Panc1 (cell line): ENCODE data around the gene SCAMP3. TPM values are rescaled to one million over a fixed set of nuclear protein-coding genes. Genes with fewer than 3 reads are reported as not detected.
A peak's percentile ranks its signal among the peaks of the same experiment; 100 is the strongest.

Source experiments
- ATAC-seq: fragments of 200-7000 bp; cut with Tn5 transposase; 2 replicates; pipeline ENCODE4 v1.9.1; 2020; ENCODE audit warnings: mild to moderate bottlenecking, moderate library complexity
- BruUV-seq: library from RNA; stranded (reverse); fragments of 400-500 nt; replicated peaks from 2 replicates; lab custom pipeline; 2021; lab: Mats Ljungman, UMichigan
- CTCF ChIA-PET: fragments of 300-600 bp; sonication (Branson Sonifier 250); formaldehyde crosslinking; loops from one replicate; lab custom pipeline; 2022; ENCODE audit warnings: antibody characterized with exemption; lab: Charles Lee
- POLR2A ChIA-PET: fragments of 300-600 bp; sonication (Branson Sonifier 250); formaldehyde crosslinking; loops from one replicate; lab custom pipeline; 2022; ENCODE audit warnings: antibody characterized with exemption; lab: Charles Lee
- DNase-seq: peaks from one replicate; pipeline ENCODE4 v3.0.0-alpha.2; 2010; ENCODE audit warnings: low read depth, low spot score
- H3K27ac ChIP-seq: 2 replicates; pipeline ENCODE4 v1.5.1; 2011; ENCODE audit warnings: mild to moderate bottlenecking, low read length, inconsistent platforms
- H3K27me3 ChIP-seq: fragments of 200-500 bp; sonication (Bioruptor generic); 2 replicates; pipeline ENCODE4 v1.6.0; 2014; ENCODE audit warnings: low read length, inconsistent platforms; ENCODE audit not compliant: control insufficient read depth, insufficient read depth
- H3K36me3 ChIP-seq: fragments of 200-500 bp; sonication (Bioruptor generic); 2 replicates; pipeline ENCODE4 v1.5.1; 2014; ENCODE audit warnings: inconsistent platforms, mild to moderate bottlenecking, low read length, moderate library complexity; ENCODE audit not compliant: control insufficient read depth, insufficient read depth
- H3K4me1 ChIP-seq: 2 replicates; pipeline ENCODE4 v1.5.1; 2011; ENCODE audit warnings: inconsistent platforms, mild to moderate bottlenecking, low read length, moderate library complexity; ENCODE audit not compliant: control insufficient read depth, insufficient read depth
- H3K4me3 ChIP-seq, 2 experiments: 2 replicates each; pipeline ENCODE4 v1.5.1; 2011 to 2012; ENCODE audit warnings: low read depth in 2 of 2, low read length in 2 of 2, mild to moderate bottlenecking in 2 of 2, inconsistent platforms in 1 of 2, moderate library complexity in 1 of 2
- H3K9me3 ChIP-seq: fragments of 200-500 bp; sonication (Bioruptor generic); 2 replicates; pipeline ENCODE4 v1.5.1; 2014; ENCODE audit warnings: low read depth, mild to moderate bottlenecking, inconsistent platforms, low read length, moderate library complexity; ENCODE audit not compliant: control insufficient read depth, insufficient read depth
- POLR2AphosphoS5 ChIP-seq: IDR thresholded peaks from 2 replicates; pipeline ENCODE4 v1.6.1; 2012; ENCODE audit warnings: mild to moderate bottlenecking, low read depth, low read length, moderate library complexity
- SIN3A ChIP-seq: IDR thresholded peaks from 2 replicates; pipeline ENCODE4 v1.6.1; 2012; ENCODE audit warnings: low read depth, mild to moderate bottlenecking, low read length, moderate library complexity, borderline replicate concordance; ENCODE audit not compliant: insufficient read depth
- TCF7L2 ChIP-seq: IDR thresholded peaks from 2 replicates; pipeline ENCODE4 v1.6.1; 2011; ENCODE audit warnings: mild to moderate bottlenecking, low read depth, low read length, inconsistent platforms
- in situ Hi-C: cut with HindIII; loops from 2 replicates; pipeline ENCODE4 v1.10.0; 2016; ENCODE audit warnings: low sequenced_read_pairs, low pct_unique_long_range_greater_than_20kb
- intact Hi-C: fragments of 100-400 bp; cut with micrococcal nuclease; formaldehyde crosslinking; loops from one replicate; pipeline ENCODE4 v1.10.0; 2022; ENCODE audit not compliant: unreplicated experiment
- total RNA-seq: library from RNA; stranded (reverse); gene quantifications from one replicate; pipeline ENCODE4 v1.2.1, GENCODE V29; 2021; ENCODE audit not compliant: unreplicated experiment
- TF ChIP-seq, protein P1 (sequence below), 2 experiments: IDR thresholded peaks; 2 replicates each; pipeline ENCODE4 v1.6.1; 2011 to 2012; ENCODE audit warnings: low read depth in 2 of 2, control low read depth in 1 of 2, low read length in 1 of 2, mild to moderate bottlenecking in 1 of 2, moderate library complexity in 1 of 2; ENCODE audit not compliant: insufficient read depth in 1 of 2
- TF ChIP-seq, protein P2 (sequence below): fragments of 450-650 bp; IDR thresholded peaks from 2 replicates; pipeline ENCODE4 v1.5.1; 2017; ENCODE audit warnings: mild to moderate bottlenecking

SCAMP3 gene
- total RNA-seq, 1 experiment from 2014 or later = 200 TPM

GRCh38 chr1:155228096-155228427 is 34.1 kb downstream of the SCAMP3 start:
- no peak for DNase-seq
- peak overlapping the region; percentile 97 for H3K27ac ChIP-seq
- peak overlapping the region; percentile 51 to 74 for H3K4me3 ChIP-seq
- no peaks in the 10 kb centered on the region for H3K36me3 ChIP-seq
- H3K27me3 ChIP-seq = no peaks in the 10 kb centered on the region
- in situ Hi-C loops (no loop called here), intact Hi-C loops (no loop called here)
- peaks cover 32% of the 10 kb centered on the region for H3K4me1 ChIP-seq
- TF ChIP-seq SIN3A = no peak
- TF ChIP-seq TCF7L2 = no peak
- TF ChIP-seq, protein P1, sequence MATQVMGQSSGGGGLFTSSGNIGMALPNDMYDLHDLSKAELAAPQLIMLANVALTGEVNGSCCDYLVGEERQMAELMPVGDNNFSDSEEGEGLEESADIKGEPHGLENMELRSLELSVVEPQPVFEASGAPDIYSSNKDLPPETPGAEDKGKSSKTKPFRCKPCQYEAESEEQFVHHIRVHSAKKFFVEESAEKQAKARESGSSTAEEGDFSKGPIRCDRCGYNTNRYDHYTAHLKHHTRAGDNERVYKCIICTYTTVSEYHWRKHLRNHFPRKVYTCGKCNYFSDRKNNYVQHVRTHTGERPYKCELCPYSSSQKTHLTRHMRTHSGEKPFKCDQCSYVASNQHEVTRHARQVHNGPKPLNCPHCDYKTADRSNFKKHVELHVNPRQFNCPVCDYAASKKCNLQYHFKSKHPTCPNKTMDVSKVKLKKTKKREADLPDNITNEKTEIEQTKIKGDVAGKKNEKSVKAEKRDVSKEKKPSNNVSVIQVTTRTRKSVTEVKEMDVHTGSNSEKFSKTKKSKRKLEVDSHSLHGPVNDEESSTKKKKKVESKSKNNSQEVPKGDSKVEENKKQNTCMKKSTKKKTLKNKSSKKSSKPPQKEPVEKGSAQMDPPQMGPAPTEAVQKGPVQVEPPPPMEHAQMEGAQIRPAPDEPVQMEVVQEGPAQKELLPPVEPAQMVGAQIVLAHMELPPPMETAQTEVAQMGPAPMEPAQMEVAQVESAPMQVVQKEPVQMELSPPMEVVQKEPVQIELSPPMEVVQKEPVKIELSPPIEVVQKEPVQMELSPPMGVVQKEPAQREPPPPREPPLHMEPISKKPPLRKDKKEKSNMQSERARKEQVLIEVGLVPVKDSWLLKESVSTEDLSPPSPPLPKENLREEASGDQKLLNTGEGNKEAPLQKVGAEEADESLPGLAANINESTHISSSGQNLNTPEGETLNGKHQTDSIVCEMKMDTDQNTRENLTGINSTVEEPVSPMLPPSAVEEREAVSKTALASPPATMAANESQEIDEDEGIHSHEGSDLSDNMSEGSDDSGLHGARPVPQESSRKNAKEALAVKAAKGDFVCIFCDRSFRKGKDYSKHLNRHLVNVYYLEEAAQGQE (IDR thresholded peaks at IDR 0.05; ENCODE audit: insufficient read depth in 1 of 2, low read depth in 2 of 2, low read length in 1 of 2) = no peak
- TF ChIP-seq, protein P2, sequence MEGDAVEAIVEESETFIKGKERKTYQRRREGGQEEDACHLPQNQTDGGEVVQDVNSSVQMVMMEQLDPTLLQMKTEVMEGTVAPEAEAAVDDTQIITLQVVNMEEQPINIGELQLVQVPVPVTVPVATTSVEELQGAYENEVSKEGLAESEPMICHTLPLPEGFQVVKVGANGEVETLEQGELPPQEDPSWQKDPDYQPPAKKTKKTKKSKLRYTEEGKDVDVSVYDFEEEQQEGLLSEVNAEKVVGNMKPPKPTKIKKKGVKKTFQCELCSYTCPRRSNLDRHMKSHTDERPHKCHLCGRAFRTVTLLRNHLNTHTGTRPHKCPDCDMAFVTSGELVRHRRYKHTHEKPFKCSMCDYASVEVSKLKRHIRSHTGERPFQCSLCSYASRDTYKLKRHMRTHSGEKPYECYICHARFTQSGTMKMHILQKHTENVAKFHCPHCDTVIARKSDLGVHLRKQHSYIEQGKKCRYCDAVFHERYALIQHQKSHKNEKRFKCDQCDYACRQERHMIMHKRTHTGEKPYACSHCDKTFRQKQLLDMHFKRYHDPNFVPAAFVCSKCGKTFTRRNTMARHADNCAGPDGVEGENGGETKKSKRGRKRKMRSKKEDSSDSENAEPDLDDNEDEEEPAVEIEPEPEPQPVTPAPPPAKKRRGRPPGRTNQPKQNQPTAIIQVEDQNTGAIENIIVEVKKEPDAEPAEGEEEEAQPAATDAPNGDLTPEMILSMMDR = no peak
- TF ChIP-seq POLR2AphosphoS5 = no peak
- H3K9me3 ChIP-seq = no peaks in the 10 kb centered on the region
- CTCF ChIA-PET = no interaction called here
- POLR2A ChIA-PET = no interaction called here
- BruUV-seq = no TSS peak
- no peak for ATAC-seq

DNA sequence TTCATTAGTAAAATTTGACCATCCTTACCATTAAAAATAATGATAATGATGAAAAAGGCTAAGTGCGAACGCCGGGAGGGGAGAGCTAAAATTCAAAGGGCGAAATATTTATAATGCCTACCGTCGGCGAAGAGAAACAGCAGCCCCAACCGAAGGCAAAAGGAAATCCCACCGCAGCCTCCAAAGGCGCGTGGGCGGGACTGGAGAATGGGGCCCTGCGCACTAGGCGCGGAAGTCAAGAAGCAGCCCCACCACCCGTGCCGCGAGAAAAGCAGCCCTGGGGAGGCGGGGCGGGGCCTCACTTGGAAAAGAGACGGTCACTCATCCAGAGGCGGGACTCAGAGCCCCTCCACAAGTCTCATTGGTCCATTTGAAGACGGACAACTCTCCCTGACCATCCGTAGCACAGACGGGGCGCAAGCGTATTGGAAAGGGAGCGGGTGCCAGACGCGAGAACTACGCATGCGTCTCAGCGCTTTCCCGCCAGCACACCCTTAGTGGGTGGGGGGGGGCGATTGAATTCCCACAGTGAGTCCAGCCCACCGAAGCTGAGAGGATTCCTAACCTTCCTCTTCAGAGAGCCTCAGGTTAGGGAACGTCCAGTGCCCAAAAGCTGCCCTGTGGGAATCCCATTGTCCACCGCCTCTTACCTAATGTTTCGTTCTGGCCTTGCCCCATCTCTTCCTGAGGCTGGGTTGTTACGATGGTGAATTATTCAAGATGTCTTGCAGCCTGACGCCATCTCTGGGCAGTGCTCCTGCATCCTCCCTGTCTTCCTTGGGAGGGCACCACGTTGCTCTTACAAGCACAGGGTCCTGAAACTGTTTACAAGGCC is 34.7 kb downstream of the SCAMP3 start:
- H3K36me3 ChIP-seq = no peaks in the 10 kb centered on the region
- H3K27me3 ChIP-seq = no peaks in the 10 kb centered on the region
- ChIA-PET CTCF (interaction anchor here (0.8 kb wide), 1 partner anchor 21 kb away, joined by 3 read pairs; no protein-coding TSS in a partner anchor), POLR2A (interaction anchor here (0.6 kb wide), 1 partner anchor 145 kb away, joined by 9 read pairs; no protein-coding TSS in a partner anchor)
- intact Hi-C loops (no loop called here), in situ Hi-C loops (no loop called here)
- H3K9me3 ChIP-seq = no peaks in the 10 kb centered on the region
- peak overlapping the region; percentile 97 for H3K27ac ChIP-seq
- peak overlapping the region; percentile 74 to 80 for H3K4me3 ChIP-seq
- TF ChIP-seq SIN3A (peak; percentile 74; the same call in 1 of the 2 replicates), POLR2AphosphoS5 (peak; percentile 97)
- TF ChIP-seq, protein P1 (IDR thresholded peaks at IDR 0.05; ENCODE audit: insufficient read depth in 1 of 2, low read depth in 2 of 2, low read length in 1 of 2) = no peak; a peak in 1 of 4 replicates
- TF ChIP-seq, protein P2 = no peak
- BruUV-seq = no TSS peak
- peak; percentile 95 for ATAC-seq
- peak; percentile 95 for DNase-seq
- peaks cover 32% of the 10 kb centered on the region for H3K4me1 ChIP-seq
